Stimulated activated naive B cell treated with anti-CD40 and anti-IgM and Interleukin-4, amounts not matched to agents 10 μg/mL and 1 μg/mL and 100 μg/mL, for 72 hours (primary cell): ENCODE results near the gene CDX4.
"Not testable (repeated sequence)": the region's sequence is repeated elsewhere in the genome, so short reads cannot be mapped to it uniquely, and the experiment has no call there.

Experiments used
- ATAC-seq, 2 donors: fragments of 150-1000 bp; cut with Tn5 transposase; replicated peaks; 2 replicates each; pipeline ENCODE4 v1.10.0; 2021; ENCODE audit warnings: moderate library complexity in 1 of 2
- DNase-seq: peaks from one replicate; pipeline ENCODE4 v3.0.0; 2021
- H3K27ac Mint-ChIP-seq: one replicate; pipeline ENCODE4 v1.8.0; 2022; ENCODE audit warnings: mild to moderate bottlenecking, mixed read lengths
- H3K27me3 Mint-ChIP-seq, 2 donors: one replicate each; pipeline ENCODE4 v1.8.0; 2022; ENCODE audit warnings: mixed read lengths in 2 of 2
- H3K36me3 Mint-ChIP-seq, 2 donors: one replicate each; pipeline ENCODE4 v1.8.0; 2022; ENCODE audit warnings: mixed read lengths in 2 of 2, mild to moderate bottlenecking in 1 of 2
- H3K4me1 Mint-ChIP-seq, 2 donors: one replicate each; pipeline ENCODE4 v1.8.0; 2022; ENCODE audit warnings: mixed read lengths in 2 of 2, mild to moderate bottlenecking in 1 of 2
- H3K4me3 Mint-ChIP-seq, 2 donors: one replicate each; pipeline ENCODE4 v1.8.0; 2022; ENCODE audit warnings: mild to moderate bottlenecking in 2 of 2, mixed read lengths in 2 of 2, moderate library complexity in 1 of 2
- H3K9me3 Mint-ChIP-seq, 2 donors: one replicate each; pipeline ENCODE4 v1.8.0; 2022; ENCODE audit warnings: mixed read lengths in 2 of 2, mild to moderate bottlenecking in 1 of 2

The CDX4 gene, protein sequence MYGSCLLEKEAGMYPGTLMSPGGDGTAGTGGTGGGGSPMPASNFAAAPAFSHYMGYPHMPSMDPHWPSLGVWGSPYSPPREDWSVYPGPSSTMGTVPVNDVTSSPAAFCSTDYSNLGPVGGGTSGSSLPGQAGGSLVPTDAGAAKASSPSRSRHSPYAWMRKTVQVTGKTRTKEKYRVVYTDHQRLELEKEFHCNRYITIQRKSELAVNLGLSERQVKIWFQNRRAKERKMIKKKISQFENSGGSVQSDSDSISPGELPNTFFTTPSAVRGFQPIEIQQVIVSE

DNA sequence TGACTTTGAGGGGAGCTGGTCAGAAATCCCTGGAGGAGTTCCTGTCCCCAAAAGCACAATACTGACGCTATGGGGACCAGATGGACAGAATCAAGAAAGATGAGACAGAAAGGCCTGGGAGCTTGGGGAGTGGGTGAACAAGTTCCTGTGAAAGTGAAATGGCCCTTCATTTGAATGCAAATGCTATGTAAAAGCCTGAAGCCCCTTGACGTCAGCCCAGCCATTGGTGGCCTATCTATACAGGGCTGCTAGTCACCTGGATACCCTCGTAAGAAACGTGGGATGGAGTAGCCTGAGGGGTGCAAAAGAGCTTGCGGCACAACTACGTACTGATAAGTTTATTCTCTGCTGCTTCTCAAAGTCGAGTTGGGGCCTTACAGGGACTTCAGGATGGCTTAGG is at the start of gene CDX4:
TSS of gene CDX4 (plus strand) at position 223 of the 400 bp plus-strand sequence. CDS start 201 bp downstream, outside the sequence.
- no peak for DNase-seq
- no peak for ATAC-seq
- H3K27me3 Mint-ChIP-seq: peaks cover 30 to 46% of the 10 kb centered on the region in 2 donors

DNA sequence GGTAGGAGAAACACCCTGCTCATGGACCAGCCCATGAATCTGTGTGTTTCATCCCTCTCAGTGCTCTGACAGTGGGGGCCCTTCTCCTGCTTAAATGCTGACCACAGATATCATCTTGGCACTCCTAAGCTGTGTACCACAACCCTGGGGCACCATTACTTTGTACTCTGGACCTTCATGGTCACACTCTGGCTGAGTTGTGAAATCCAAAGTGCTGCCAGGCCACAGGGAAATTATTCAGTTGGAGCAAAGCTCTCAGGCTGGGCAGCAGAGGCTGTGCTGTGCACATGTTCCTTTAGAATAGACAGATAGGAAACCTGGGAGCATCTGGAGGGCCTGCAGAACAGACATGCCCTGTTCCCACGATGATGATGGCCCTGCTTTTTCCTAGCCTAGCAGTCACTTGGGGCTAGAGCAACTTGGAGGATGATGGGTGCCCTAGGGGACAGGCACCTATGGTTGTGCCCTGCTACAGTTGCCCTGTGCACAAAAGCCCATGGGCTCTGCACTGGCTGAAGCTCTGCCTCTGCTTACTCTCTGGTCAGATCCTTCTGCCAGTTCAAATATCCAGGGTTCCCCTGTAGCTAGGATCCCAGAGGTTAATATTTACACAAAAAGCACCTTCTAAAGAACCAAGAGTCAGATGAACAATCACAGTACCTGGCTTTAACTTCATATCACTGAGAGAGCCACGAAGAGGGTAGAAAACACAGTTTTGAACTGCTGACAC is 48.5 kb upstream of the CDX4 start:
- ATAC-seq: no peak
- H3K4me3 Mint-ChIP-seq: no peak overlapping the region
- peaks cover 0 to 19% of the 10 kb centered on the region in 2 donors for H3K27me3 Mint-ChIP-seq
- no peak for DNase-seq
- peaks cover 3 to 5% of the 10 kb centered on the region in 2 donors for H3K9me3 Mint-ChIP-seq
- no peaks in the 10 kb centered on the region for H3K36me3 Mint-ChIP-seq
- no peak overlapping the region for H3K27ac Mint-ChIP-seq
- no peaks in the 10 kb centered on the region for H3K4me1 Mint-ChIP-seq

More for the DNA sequence above, at the start of gene CDX4:
- no peaks in the 10 kb centered on the region for H3K36me3 Mint-ChIP-seq
- H3K4me1 Mint-ChIP-seq: no peaks in the 10 kb centered on the region
- H3K9me3 Mint-ChIP-seq: peaks cover 3 to 9% of the 10 kb centered on the region in 2 donors
- no peak within 1 kb of the TSS for H3K27ac Mint-ChIP-seq
- no peak within 1 kb of the TSS for H3K4me3 Mint-ChIP-seq

DNA sequence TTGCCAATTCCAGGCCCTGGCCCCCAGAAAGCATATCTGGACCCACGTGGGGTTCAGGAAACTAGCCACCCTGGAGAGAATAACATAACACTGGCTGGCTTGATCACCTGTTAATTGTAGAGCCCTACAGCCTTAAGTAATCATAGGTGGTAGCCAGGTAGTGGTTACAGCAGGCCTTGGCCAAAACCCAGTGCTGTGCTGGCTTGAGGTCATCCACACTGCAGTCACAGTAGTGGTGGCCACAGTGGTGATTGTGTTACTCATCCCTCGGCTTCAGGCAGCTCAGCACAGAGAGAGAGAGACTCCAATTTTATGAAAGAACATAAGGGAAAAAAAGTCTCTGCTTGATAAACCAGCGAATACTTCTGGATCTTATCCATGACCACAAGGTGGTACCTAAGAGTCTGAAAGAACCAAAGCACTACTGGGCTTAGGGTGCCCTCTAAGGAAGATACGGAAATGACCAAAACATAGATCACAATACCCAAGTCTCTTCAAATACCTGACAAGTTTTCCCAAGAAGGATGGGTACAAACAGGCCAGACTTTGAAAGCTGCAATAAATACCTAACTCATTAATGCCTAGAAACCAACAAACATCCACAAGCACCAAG is 46.6 kb upstream of the CDX4 start:
- Mint-ChIP-seq H3K27me3 (peaks cover 0 to 19% of the 10 kb centered on the region in 2 donors), H3K36me3 (no peaks in the 10 kb centered on the region), H3K9me3 (peaks cover 0 to 3% of the 10 kb centered on the region in 2 donors), H3K4me1 (no peaks in the 10 kb centered on the region), H3K4me3 (no peak overlapping the region), H3K27ac (no peak overlapping the region)
- DNase-seq (no peak), ATAC-seq (no peak)

DNA sequence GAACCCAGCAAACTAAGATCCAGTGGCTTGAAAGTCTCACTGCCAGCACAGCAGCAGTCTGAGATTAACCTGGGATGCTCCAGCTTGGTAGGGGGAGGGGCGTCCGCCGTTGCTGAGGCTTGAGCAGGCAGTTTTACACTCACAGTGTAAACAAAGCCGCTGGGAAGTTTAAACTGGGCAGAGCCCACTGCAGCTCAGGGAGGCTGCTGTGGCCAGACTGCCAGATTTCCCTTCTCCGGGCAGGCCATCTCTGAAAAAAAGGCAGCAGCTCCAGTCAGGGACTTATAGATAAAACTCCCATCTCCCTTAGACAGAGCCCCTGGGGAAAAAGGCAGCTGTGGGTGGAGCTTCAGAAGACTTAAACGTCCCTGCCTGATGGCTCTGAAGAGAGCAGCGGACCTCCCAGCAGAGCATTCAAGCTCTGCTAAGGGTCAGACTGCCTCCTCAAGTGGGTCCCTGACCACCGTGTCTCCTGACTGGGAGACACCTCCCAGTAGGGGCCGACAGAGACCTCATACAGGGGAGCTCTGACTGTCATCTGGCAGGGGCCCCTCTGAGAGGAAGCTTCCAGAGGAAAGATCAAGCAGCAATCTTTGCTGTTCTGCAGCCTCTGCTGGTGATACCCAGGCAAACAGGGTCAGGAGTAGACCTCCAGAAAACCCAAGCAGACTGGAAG is 45.1 kb upstream of the CDX4 start:
- no peaks in the 10 kb centered on the region for H3K36me3 Mint-ChIP-seq
- H3K27me3 Mint-ChIP-seq: peaks cover 0 to 19% of the 10 kb centered on the region in 2 donors
- peaks cover 0 to 8% of the 10 kb centered on the region in 2 donors for H3K9me3 Mint-ChIP-seq
- no peak overlapping the region for H3K27ac Mint-ChIP-seq
- ATAC-seq: no peak
- H3K4me1 Mint-ChIP-seq: no peaks in the 10 kb centered on the region
- no peak overlapping the region for H3K4me3 Mint-ChIP-seq
- DNase-seq: no peak

DNA sequence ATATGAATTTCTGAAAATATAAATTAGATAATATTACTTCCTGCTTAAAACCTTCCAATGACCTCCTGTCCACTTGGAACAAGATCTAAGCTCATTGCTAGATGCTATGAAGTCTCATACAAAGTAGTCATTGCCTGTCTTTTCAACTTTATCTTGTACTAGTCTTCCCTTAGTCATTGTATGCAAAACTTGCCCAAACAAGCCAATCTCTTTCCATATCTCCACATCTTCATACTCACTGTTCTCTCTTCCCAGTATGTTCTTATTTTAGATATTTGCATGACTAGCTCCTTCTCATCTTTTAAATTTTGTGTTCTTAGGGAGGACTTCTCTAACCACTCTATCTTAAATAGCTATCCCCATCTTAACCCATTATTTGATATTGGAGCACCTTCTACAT is 33.9 kb upstream of the CDX4 start:
- Mint-ChIP-seq H3K36me3 (no peaks in the 10 kb centered on the region), H3K4me3 (no peak overlapping the region), H3K9me3 (peaks cover 10 to 13% of the 10 kb centered on the region in 2 donors), H3K27ac (no peak overlapping the region), H3K27me3 (no peaks in the 10 kb centered on the region), H3K4me1 (no peaks in the 10 kb centered on the region)
- ATAC-seq (no peak), DNase-seq (no peak)

DNA sequence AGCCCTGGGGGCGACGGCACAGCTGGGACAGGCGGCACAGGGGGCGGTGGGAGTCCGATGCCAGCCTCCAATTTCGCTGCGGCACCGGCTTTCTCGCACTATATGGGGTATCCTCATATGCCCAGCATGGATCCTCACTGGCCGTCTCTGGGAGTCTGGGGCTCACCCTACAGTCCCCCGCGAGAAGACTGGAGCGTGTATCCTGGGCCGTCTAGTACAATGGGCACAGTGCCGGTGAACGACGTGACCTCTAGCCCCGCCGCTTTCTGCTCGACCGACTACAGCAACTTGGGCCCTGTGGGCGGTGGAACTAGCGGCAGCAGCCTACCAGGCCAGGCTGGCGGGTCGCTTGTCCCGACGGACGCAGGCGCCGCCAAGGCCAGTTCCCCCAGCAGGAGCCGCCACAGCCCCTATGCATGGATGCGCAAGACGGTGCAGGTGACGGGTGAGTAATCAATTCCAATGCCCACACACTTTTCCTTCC is 500 bp downstream of the CDX4 start:
- ATAC-seq: no peak
- Mint-ChIP-seq H3K27ac (no peak overlapping the region), H3K9me3 (peaks cover 2 to 6% of the 10 kb centered on the region in 2 donors), H3K27me3 (peaks cover 30 to 50% of the 10 kb centered on the region in 2 donors), H3K4me3 (no peak overlapping the region), H3K4me1 (no peaks in the 10 kb centered on the region), H3K36me3 (no peaks in the 10 kb centered on the region)
- no peak for DNase-seq

DNA sequence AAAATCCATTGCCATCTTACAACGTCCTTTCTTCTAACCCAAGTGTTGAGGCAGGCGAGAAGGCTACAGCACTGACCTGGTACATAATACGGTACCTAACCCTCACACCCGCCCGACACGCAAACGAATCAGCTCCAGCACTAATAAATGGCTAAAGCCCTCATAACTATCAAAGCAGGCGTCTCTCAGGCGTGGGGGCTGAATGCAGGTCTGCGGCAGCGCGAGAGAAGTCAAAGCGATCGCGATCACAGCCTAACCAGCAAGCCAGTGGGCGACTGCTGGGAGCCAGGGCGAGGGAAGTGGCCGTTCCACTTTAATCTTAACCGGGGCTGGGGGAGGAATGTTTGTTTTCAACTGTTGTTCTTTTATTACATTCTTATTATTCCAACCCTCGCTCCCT is 1.5 kb downstream of the CDX4 start:
- H3K27me3 Mint-ChIP-seq: peaks cover 30 to 50% of the 10 kb centered on the region in 2 donors
- no peak overlapping the region for H3K27ac Mint-ChIP-seq
- H3K36me3 Mint-ChIP-seq: no peaks in the 10 kb centered on the region
- no peak overlapping the region for H3K4me3 Mint-ChIP-seq
- H3K4me1 Mint-ChIP-seq: no peaks in the 10 kb centered on the region
- ATAC-seq: no peak
- no peak for DNase-seq
- peaks cover 2 to 3% of the 10 kb centered on the region in 2 donors for H3K9me3 Mint-ChIP-seq

DNA sequence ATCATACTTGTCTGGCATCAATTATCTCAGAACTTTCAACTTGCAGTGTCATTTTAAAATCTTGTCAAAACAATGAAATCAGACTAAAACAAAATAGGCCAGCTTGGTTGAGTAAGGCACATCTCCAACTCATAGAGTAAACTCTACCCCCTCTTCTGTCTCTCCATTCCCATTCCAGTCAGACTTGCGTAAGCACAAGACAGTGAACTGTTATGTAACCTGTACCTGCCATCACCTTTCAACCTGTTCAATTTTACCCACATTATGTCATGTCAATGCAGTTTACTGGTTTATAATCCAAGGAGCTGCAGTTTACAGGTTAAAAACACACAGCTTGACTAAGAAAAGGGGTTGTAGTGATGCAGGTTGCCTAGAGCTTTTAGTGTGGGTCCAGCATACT is 8.3 kb downstream of the CDX4 start:
- H3K4me1 Mint-ChIP-seq: no peaks in the 10 kb centered on the region
- ATAC-seq (no peak), DNase-seq (no peak)
- no peak overlapping the region for H3K27ac Mint-ChIP-seq
- H3K27me3 Mint-ChIP-seq: peaks cover 0 to 23% of the 10 kb centered on the region in 2 donors
- no peaks in the 10 kb centered on the region for H3K9me3 Mint-ChIP-seq
- no peaks in the 10 kb centered on the region for H3K36me3 Mint-ChIP-seq
- H3K4me3 Mint-ChIP-seq: no peak overlapping the region

DNA sequence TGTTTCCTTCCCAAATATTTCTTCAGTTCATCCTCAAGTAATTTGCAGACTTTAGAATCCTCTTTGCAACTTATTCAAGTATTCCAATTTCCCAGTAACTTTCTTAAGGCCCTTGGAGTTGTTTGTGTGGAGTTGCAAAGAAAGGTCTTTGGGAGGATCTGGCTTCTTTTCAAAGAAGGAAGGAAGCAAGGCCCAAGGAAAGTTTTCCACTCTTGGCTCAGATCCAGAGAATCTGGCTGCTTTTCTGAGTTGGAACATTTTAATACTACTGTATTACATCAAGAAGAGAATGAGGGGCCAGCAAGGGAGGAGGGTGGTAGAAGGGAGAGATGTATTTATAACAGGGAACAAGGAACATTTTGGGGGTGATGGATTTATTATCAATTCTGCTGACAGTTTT is 10.5 kb downstream of the CDX4 start:
- no peaks in the 10 kb centered on the region for H3K9me3 Mint-ChIP-seq
- H3K27ac Mint-ChIP-seq: no peak overlapping the region
- peaks cover 0 to 13% of the 10 kb centered on the region in 2 donors for H3K27me3 Mint-ChIP-seq

DNA sequence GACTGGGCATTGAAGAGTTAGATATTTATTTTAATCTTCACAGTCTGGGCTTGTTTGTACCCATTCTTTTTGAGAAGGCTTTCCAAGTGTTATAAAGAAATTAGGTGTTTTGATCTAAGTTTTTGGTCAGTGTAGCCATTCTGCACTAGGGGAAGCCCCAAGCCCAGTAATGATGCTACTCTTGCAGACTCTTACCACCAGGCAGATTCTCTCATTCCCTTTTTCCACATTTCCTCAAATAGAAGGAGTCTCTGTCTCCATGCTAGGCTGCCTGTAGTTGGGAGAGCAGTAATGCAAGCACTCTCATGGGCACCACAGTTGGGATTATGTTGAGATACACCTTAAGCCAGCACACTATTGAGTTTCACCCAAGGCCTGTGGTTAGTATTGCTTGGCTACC is 21.5 kb downstream of the CDX4 start:
- Mint-ChIP-seq H3K4me3 (no peak overlapping the region), H3K36me3 (no peaks in the 10 kb centered on the region), H3K27me3 (peaks cover 0 to 22% of the 10 kb centered on the region in 2 donors), H3K4me1 (no peaks in the 10 kb centered on the region), H3K27ac (no peak overlapping the region), H3K9me3 (no peaks in the 10 kb centered on the region)
- ATAC-seq (no peak), DNase-seq (no peak)

More for the DNA sequence above, 10.5 kb downstream of the CDX4 start:
- no peaks in the 10 kb centered on the region for H3K4me1 Mint-ChIP-seq
- H3K36me3 Mint-ChIP-seq: no peaks in the 10 kb centered on the region
- ATAC-seq (no peak), DNase-seq (no peak)
- no peak overlapping the region for H3K4me3 Mint-ChIP-seq

DNA sequence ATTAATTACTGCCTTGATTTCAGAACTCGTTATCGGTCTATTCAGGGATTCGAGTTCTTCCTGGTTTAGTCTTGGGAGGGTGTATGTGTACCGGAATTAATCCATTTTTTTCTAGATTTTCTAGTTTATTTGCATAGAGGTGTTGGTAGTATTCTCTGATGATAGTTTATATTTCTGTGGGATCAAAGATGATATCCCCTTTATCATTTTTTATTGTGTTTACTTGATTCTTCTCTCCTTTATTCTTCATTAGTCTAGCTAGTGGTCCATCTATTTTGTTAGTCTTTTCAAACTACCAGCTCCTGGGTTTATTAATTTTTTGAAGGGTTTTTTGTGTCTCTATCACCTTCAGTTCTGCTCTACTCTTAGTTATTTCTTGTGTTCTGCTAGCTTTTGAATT is 32.1 kb downstream of the CDX4 start:
- Mint-ChIP-seq H3K27me3 (peaks cover 3 to 18% of the 10 kb centered on the region in 2 donors), H3K36me3 (no peaks in the 10 kb centered on the region), H3K4me3 (no peak overlapping the region), H3K27ac (no peak overlapping the region), H3K4me1 (no peaks in the 10 kb centered on the region), H3K9me3 (peaks cover 5 to 8% of the 10 kb centered on the region in 2 donors)
- no peak for ATAC-seq
- DNase-seq: no peak

DNA sequence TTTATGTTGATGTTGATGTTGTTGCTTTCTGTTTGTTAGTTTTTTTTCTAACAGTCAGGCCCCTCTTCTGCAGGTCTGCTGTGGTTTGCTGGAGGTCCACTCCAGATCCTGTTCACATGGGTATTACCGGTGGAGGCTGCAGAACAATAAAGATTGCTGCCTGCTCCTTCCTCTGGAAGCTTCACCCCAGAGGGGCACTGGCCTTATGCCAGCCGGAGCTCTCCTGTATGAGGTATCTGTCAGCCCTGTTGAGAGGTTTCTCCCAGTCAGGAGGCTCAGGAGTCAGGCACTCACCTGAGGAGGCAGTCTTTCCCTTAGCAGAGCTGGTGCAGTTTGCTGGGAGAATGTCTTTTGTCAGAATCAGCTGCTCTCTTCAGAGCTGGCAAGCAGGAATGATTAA is 34.7 kb downstream of the CDX4 start:
- H3K9me3 Mint-ChIP-seq: peaks cover 5 to 6% of the 10 kb centered on the region in 2 donors
- no peaks in the 10 kb centered on the region for H3K4me1 Mint-ChIP-seq
- ATAC-seq (no peak), DNase-seq (no peak)
- no peak overlapping the region for H3K4me3 Mint-ChIP-seq
- no peak overlapping the region for H3K27ac Mint-ChIP-seq
- H3K27me3 Mint-ChIP-seq: peaks cover 6 to 14% of the 10 kb centered on the region in 2 donors
- H3K36me3 Mint-ChIP-seq: no peaks in the 10 kb centered on the region

DNA sequence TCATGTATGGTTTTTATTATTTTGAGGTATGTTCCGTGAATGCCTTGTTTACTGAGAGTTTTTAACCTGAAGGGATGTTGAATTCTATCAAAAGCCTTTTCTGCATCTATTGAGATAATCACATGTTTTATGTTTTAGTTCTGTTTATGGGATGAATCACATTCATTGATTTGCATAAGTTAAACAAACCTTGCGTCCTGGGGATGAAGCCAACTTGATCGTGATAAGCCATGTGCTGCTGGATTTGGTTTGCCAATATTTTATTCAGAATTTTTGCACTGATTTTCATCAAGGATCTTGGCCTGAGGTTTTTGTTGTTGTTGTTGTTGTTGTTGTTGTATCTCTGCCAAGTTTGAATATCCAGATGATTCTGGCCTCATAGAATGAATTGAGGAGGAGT is 43.8 kb downstream of the CDX4 start:
- H3K9me3 Mint-ChIP-seq: peaks cover 8 to 14% of the 10 kb centered on the region in 2 donors
- no peak overlapping the region for H3K4me3 Mint-ChIP-seq
- H3K4me1 Mint-ChIP-seq: no peaks in the 10 kb centered on the region
- H3K27me3 Mint-ChIP-seq: no peaks in the 10 kb centered on the region
- DNase-seq (no peak), ATAC-seq (no peak)
- no peaks in the 10 kb centered on the region for H3K36me3 Mint-ChIP-seq
- H3K27ac Mint-ChIP-seq: no peak overlapping the region

DNA sequence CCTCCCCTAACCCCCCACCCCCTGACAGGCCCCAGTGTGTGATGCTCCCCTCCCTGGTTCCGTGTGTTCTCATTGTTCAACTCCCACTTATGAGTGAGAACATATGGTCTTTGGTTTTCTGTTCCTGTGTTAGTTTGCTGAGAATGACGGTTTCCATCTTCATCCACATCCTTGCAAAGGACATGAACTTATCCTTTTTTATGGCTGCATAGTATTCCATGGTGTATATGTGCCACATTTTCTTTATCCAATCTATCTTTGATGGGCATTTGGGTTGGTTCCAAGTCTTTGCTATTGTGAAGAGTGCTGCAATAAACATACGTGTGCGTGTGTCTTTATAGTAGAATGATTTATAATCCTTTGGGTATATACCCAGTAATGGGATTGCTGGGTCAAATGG is 45.3 kb downstream of the CDX4 start:
- DNase-seq, H3K36me3 Mint-ChIP-seq, H3K27me3 Mint-ChIP-seq, H3K4me1 Mint-ChIP-seq, ATAC-seq, H3K27ac Mint-ChIP-seq, H3K4me3 Mint-ChIP-seq: not testable (repeated sequence)
- peaks cover 12 to 14% of the 10 kb centered on the region in 2 donors for H3K9me3 Mint-ChIP-seq
